GM19043 (cell line): ENCODE measurements around the gene DLGAP1.

Source experiments
- ATAC-seq: cut with Tn5 transposase; IDR thresholded peaks from one replicate; pipeline ENCODE4 v1.9.1; 2021; ENCODE audit warnings: low read depth; ENCODE audit not compliant: unreplicated experiment

The DLGAP1 gene

GRCh38 chr18:3966642-3967358 is 488.3 kb downstream of the DLGAP1 start:
- ATAC-seq: no peak

- no peak for ATAC-seq
Observed at GRCh38 chr18:3966246-3966641, 488.9 kb downstream of the DLGAP1 start.

GRCh38 chr18:3960977-3961376 is 494.1 kb downstream of the DLGAP1 start:
- no peak for ATAC-seq

GRCh38 chr18:3960142-3960541 is 495.0 kb downstream of the DLGAP1 start:
- no peak for ATAC-seq

- ATAC-seq: no peak
Observed at GRCh38 chr18:3952031-3952430, 503.1 kb downstream of the DLGAP1 start.

GRCh38 chr18:3950668-3951404 is 504.3 kb downstream of the DLGAP1 start:
- ATAC-seq: no peak

- ATAC-seq: no peak
Observed at GRCh38 chr18:3948958-3949357, 506.1 kb downstream of the DLGAP1 start.

- no peak for ATAC-seq
Observed at GRCh38 chr18:3947383-3947782, 507.7 kb downstream of the DLGAP1 start.

GRCh38 chr18:3935305-3935704 is 519.8 kb downstream of the DLGAP1 start:
- no peak for ATAC-seq

- no peak for ATAC-seq
Observed at GRCh38 chr18:3932276-3932675, 522.8 kb downstream of the DLGAP1 start.

- ATAC-seq: no peak
Observed at GRCh38 chr18:3931542-3932112, 523.5 kb downstream of the DLGAP1 start.

- no peak for ATAC-seq
Observed at GRCh38 chr18:3931013-3931315, 524.1 kb downstream of the DLGAP1 start.

- ATAC-seq: no peak
Observed at GRCh38 chr18:3930126-3931012, 524.7 kb downstream of the DLGAP1 start.

- no peak for ATAC-seq
Observed at GRCh38 chr18:3924455-3924854, 530.7 kb downstream of the DLGAP1 start.

GRCh38 chr18:3923750-3924149 is 531.4 kb downstream of the DLGAP1 start:
- no peak for ATAC-seq

GRCh38 chr18:3921826-3922225 is 533.3 kb downstream of the DLGAP1 start:
- no peak for ATAC-seq

GRCh38 chr18:3920832-3921231 is 534.3 kb downstream of the DLGAP1 start:
- ATAC-seq: no peak

GRCh38 chr18:3919396-3920061 is 535.6 kb downstream of the DLGAP1 start:
- ATAC-seq: no peak

- no peak for ATAC-seq
Observed at GRCh38 chr18:3916082-3916481, 539.0 kb downstream of the DLGAP1 start.

- ATAC-seq: no peak
Observed at GRCh38 chr18:3914833-3915610, 540.1 kb downstream of the DLGAP1 start.
